IMR-90 (cell line): ENCODE data around the gene SGMS1.
A peak's percentile ranks its signal among the peaks of the same experiment; 100 is the strongest.
"Not testable (repeated sequence)": the region's sequence is repeated elsewhere in the genome, so short reads cannot be mapped to it uniquely, and the experiment has no call there.

Experiments
- FOS ChIP-seq: fragments of 150-350 bp; IDR thresholded peaks from 2 replicates; pipeline ENCODE4 v1.6.1; 2016; ENCODE audit warnings: low read depth, low read length
- MAFK ChIP-seq: IDR thresholded peaks from 2 replicates; pipeline ENCODE4 v1.6.1; 2012; ENCODE audit warnings: low read depth, low read length, improper control_type of control experiment
- MAZ ChIP-seq: IDR thresholded peaks from 2 replicates; pipeline ENCODE4 v1.6.1; 2012; ENCODE audit warnings: low read depth, mild to moderate bottlenecking, low read length, improper control_type of control experiment, moderate library complexity, borderline replicate concordance
- NFE2L2 ChIP-seq: fragments of 150-350 bp; IDR thresholded peaks from 2 replicates; pipeline ENCODE4 v1.6.1; 2016; ENCODE audit warnings: low read depth, mild to moderate bottlenecking, low read length
- POLR2A ChIP-seq: IDR thresholded peaks from 2 replicates; pipeline ENCODE4 v1.6.1; 2012; ENCODE audit warnings: mild to moderate bottlenecking, low read depth, low read length
- RCOR1 ChIP-seq: IDR thresholded peaks from 2 replicates; pipeline ENCODE4 v1.6.1; 2012; ENCODE audit warnings: mild to moderate bottlenecking, low read length, improper control_type of control experiment; ENCODE audit not compliant: insufficient replicate concordance
- RFX5 ChIP-seq: IDR thresholded peaks from 2 replicates; pipeline ENCODE4 v1.8.0; 2012; ENCODE audit warnings: low read depth, mild to moderate bottlenecking, low read length, moderate library complexity
- SMC3 ChIP-seq: fragments of 150-350 bp; IDR thresholded peaks from 2 replicates; pipeline ENCODE4 v1.6.1; 2016; ENCODE audit warnings: low read depth, mild to moderate bottlenecking, antibody characterized with exemption, low read length, moderate library complexity
- TF ChIP-seq, protein P1 (sequence below): fragments of 150-350 bp; IDR thresholded peaks from 2 replicates; pipeline ENCODE4 v1.6.1; 2017; ENCODE audit warnings: mild to moderate bottlenecking, antibody characterized with exemption, low read length, low read depth
- TF ChIP-seq, protein P2 (sequence below): conservative IDR thresholded peaks from 2 replicates; pipeline ENCODE4 v1.5.1; 2012; ENCODE audit warnings: mild to moderate bottlenecking, low read depth, low read length, improper control_type of control experiment

DNA sequence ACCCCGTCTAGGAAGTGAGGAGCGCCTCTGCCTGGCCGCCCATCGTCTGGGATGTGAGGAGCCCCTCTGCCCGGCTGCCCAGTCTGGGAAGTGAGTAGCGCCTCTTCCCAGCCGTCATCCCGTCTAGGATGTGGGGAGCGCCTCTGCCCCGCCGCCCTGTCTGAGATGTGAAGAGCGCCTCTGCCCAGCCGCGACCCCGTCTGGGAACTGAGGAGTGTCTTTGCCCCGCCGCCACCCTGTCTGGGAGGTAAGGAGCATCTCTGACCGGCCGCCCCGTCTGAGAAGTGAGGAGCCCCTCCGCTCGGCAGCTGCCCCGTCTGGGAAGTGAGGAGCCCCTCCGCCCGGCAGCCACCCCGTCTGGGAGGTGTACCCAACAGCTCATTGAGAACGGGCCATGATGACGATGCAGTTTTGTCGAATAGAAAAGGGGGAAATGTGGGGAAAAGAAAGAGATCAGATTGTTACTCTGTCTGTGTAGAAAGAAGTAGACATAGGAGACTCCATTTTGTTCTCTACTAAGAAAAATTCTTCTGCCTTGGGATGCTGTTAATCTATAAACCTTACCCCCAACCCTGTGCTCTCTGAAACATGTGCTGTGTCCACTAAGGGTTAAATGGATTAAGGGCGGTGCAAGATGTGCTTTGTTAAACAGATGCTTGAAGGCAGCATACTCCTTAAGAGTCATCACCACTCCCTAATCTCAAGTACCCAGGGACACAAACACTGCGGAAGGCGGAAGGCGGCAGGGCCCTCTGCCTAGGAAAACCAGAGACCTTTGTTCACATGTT is 267.9 kb downstream of the SGMS1 start:
- TF ChIP-seq, protein P1, sequence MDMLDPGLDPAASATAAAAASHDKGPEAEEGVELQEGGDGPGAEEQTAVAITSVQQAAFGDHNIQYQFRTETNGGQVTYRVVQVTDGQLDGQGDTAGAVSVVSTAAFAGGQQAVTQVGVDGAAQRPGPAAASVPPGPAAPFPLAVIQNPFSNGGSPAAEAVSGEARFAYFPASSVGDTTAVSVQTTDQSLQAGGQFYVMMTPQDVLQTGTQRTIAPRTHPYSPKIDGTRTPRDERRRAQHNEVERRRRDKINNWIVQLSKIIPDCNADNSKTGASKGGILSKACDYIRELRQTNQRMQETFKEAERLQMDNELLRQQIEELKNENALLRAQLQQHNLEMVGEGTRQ = not testable (repeated sequence)
- TF ChIP-seq, protein P2, sequence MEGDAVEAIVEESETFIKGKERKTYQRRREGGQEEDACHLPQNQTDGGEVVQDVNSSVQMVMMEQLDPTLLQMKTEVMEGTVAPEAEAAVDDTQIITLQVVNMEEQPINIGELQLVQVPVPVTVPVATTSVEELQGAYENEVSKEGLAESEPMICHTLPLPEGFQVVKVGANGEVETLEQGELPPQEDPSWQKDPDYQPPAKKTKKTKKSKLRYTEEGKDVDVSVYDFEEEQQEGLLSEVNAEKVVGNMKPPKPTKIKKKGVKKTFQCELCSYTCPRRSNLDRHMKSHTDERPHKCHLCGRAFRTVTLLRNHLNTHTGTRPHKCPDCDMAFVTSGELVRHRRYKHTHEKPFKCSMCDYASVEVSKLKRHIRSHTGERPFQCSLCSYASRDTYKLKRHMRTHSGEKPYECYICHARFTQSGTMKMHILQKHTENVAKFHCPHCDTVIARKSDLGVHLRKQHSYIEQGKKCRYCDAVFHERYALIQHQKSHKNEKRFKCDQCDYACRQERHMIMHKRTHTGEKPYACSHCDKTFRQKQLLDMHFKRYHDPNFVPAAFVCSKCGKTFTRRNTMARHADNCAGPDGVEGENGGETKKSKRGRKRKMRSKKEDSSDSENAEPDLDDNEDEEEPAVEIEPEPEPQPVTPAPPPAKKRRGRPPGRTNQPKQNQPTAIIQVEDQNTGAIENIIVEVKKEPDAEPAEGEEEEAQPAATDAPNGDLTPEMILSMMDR = not testable (repeated sequence)
- not testable (repeated sequence) for TF ChIP-seq RFX5, MAFK, FOS, RCOR1, SMC3, POLR2A, MAZ
- peak; percentile 5; the same call in 1 of the 2 replicates for TF ChIP-seq NFE2L2
